AML-193 (cell line): ENCODE measurements around the gene TMEM186.
"Not testable (repeated sequence)": the region's sequence is repeated elsewhere in the genome, so short reads cannot be mapped to it uniquely, and the experiment has no call there.

Source experiments
- DNase-seq, 2 experiments: peaks; one replicate each; lab custom pipeline; 2025; lab: John Stamatoyannopoulos, UW

TMEM186 gene, protein sequence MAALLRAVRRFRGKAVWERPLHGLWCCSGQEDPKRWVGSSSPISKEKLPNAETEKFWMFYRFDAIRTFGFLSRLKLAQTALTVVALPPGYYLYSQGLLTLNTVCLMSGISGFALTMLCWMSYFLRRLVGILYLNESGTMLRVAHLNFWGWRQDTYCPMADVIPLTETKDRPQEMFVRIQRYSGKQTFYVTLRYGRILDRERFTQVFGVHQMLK

DNA sequence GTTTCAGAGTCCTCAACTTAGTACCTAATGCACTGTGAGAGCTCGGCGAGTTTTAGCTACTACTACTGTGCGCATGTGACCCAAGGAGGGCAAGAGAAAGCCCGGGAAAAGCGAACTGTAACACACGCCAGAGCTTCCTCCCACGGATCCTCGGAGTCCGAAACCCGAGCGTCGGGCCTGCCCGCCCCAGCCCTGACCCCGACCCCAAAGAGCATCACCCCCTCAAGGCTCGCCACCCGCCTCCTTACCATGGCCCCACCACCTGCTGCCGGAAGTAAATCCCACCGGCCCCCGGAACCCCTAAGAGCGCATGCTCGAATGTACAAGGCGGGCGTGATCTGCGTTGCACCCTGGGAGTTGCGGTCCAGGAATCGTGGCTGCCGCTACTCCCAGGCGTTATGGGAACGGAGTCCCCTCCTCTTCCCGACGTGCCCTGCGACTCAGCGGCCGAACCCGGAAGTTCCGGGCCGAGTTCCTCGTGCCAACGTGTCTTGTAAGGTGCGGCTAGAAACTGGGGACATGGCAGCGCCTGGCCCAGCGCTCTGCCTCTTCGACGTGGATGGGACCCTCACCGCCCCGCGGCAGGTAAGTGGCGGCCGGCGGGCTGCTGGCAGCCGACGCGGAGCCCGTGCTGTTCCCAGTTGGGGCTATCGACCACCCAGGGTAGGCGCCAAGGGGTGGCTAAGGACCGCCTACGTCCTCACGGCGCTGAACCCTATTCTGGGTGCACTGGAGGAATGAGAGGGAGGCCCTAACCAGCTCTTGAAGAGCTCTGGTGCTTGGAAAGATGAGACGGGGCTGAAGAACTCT is at the start of gene TMEM186, which contains the start of gene PMM2:
Gene TMEM186, minus strand, starts transcription at position 276 of the 810 bp plus-strand sequence. Its CDS starts 25 bp downstream, at position 251.
Gene PMM2, plus strand, starts transcription at position 476 of the 810 bp plus-strand sequence. Its CDS starts 44 bp downstream, at position 520.
- DNase-seq = peak; percentile 94 to 95

DNA sequence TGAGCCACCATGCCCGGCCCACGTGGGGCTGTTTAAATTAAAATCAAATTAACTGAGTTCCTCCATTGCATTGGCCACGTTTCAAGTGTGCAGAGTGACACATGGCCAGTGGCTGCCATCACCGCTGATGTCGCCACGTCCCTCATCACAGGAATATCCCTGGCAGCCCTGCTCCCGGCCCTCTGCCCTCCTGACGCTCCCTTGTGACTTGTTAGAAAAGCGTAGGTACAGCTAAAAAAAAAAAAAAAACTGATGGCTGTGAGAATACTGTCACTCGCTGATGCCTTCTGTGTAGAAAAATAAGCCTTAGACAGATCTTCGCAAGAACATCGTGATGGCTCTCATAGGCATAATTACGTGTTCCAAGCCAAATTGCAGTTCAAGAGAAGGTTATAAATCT is 49.7 kb upstream of the TMEM186 start:
- no peak for DNase-seq

DNA sequence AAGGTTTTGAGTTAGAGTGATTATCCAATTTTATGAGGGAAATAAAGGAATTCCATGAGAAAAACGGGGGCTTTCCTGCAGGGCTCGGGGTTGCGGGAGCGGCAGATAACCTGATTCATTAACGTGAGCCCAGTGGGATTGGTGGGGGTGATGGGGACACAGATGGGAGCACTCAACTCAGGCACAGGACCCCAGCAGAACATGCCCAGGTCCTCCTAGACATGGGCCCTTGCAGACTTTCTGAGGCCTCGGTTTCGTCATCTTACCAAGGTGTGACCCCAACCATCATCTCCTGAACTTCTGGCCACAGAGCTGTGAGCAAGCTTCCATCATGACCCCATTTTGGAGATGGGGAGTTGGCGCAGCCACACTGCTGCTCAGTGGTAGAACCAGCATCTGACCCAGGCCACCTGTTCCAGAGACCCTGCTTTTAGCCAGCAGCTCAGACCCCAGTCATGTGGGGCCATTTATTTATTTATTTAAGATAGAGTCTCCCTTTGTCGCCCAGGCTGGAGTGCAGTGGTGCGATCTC is 49.0 kb upstream of the TMEM186 start:
- no peak for DNase-seq

DNA sequence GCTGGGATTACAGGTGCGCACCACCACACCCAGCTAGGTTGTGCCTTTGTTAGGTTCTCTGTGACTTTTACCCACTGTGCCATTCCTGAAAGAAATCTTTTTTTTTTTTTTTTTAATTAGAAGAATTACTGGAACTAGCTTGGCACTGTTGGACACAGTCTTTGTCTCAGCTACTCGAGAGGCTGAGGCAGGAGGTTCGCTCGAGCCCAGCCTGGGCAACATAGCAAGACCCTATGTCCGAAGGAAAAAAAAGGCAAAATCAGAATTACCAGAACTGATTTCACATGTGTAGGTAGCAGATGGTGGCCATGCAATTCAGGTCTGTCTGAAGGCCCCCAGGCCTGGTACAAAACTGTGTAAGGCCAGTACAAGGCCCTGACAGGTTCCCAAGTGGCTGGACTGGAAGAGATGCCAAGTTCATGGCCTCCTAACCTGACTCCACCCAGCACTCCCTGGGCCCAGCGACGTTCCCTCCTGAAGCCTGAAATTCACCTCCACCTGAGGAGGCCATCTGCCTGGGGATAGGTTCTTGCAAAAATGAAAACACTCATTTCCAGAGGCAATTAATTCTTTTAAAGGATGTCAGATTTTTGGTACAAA is 48.4 kb upstream of the TMEM186 start:
- no peak for DNase-seq

DNA sequence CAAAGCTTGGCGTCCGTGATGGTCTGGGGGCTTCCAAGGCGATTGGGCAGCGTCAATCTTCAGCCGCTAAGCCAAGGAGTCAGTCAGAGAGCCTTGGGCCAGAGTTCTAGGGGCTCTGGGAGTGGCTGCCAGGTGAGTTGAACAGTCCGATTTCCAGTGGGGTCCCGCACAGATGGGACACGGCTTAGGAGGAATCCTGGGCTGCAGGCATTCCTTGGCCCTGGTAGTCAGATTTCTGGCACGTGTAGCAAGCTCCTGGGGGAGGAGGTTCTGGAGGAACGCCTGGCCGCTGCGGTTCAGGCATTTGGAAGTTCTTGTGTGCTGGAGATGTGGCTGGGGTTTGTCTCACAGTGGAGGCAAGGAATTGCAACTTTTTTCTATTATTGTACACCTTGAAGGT is 45.9 kb upstream of the TMEM186 start:
- DNase-seq = not testable (repeated sequence)

DNA sequence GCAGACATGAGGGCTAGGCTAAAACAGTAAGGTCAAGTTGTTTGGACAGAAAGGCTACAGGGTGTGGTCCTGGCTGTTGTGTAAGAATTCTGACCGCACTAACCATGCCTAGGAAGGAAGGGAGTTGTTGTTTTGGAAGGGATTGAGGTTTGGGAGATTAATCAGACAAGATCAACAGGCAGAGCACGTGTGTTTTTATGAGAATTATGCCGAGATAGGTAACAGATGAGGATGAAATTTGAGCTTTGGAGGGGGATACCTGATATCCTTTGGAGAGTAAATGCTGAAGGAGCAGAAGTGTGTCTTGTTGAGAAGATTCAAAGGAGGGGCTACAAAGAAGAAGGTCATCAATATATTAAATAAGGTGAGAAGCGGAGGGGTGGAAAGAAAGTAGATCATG is 44.6 kb upstream of the TMEM186 start:
- not testable (repeated sequence) for DNase-seq

DNA sequence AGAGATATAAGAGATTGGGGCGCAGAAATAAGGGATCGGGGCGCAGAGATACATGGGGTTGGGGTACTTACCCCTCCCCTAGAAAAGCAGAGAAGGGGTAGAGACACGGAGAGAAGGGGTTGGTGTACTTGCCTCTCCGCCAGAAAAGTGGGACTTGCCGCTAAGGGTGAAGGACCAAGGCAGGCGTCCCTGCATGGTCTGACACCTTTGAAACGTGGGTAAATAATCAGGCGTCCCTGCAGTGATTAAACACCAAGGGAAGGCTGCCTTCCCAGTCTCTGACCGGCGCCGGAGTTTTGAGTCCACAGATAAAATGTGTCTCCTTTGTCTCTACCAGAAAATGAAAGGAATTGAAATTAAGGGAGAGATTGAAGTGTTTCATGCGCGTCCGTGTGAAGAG is 40.2 kb upstream of the TMEM186 start:
- not testable (repeated sequence) for DNase-seq

DNA sequence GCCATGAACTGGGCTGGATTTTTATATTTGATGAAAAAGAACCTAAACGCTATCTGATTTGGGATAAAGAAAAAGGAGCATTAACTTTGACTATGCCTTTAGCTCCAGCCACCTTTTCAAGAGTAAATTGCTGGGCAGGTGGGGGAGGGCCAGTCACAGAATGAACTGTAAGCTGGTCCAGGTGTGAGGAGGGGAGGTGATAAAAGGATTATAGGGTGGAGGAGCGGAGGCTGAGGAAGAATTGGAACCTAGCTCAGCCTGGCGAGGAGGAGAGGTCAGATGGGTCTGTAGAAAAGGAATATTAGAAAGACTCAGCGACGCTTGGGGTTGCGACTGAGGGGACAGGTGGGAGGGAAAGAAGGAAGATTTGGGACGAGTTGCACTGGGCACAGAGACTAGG is 39.4 kb upstream of the TMEM186 start:
- not testable (repeated sequence) for DNase-seq

DNA sequence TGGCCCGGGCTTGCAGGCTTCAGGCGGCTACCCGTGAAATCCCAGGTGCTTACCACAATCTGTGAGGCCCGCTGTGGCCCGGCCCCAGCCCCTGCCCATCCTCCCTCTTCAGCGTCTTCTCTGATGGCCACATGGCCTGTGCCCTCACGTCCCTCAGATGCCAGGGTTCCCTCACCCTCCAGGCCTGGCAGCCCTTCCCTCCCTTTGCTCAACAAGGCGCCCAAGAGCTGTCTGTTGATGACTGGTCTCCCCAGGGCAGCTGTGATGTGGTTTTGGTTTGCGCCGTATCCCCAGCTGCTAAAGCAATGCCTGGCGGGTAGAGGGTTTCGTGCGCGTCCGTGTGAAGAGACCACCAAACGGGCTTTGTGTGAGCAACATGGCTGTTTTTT is 35.3 kb upstream of the TMEM186 start:
- DNase-seq = no peak

DNA sequence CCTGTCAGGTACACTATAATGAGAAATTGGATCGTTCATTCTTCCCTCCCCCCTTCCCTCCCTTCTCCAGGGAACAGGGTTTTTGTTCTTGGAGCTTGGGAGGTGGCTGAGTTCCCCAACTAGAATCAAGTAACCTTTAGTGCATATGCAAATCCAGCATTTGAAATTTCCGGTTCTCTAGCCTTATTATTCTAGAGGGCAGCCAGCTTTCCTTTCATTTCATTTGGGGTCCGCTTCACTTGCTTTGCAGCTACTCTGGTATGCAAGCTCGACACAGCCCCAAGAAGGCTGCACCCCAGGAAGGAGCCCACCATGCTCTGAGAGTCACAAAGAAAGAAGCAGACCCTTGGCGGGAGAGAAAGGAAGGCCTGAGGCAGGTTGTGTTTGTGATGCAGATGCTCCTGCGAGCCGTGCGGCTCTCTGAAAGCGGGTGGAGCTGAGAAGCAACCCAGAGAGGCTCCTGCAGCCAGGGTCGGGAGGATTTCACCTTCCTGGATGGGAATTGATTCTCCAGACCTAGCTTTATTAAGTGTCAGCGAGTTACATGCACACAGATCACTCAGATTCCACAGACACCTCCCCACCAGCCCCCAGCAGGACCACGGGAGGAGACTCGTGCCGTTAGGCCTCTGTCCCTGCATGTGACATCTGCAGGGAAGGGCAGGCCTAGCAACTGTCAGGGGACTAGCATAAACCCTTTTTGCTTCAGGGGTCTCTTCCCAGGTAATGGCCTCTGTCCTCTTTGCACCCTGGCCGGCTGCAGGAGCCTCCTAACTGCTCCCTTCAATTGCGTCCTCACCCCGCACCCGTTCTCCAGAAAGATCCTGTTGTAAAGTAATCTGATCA is 34.7 kb upstream of the TMEM186 start:
- no peak for DNase-seq

DNA sequence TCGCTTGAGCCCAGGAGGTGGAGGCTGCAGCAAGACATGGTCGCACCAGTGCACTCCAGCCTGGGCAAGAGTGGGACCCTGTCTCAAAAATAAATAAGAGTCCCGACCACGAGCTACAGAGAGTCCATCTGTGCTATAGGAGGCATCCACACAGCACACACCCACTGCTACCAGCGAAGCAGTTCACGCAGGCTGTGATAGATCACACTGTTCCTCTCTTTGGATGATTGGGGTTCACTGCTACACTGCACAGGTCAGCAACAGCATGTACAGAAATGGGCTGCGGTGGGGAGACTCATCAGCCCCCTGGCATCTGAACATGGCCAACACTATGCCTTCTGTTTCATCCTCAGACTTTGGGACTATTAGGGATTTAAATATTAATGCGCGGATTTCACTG is 34.0 kb upstream of the TMEM186 start:
- no peak for DNase-seq

DNA sequence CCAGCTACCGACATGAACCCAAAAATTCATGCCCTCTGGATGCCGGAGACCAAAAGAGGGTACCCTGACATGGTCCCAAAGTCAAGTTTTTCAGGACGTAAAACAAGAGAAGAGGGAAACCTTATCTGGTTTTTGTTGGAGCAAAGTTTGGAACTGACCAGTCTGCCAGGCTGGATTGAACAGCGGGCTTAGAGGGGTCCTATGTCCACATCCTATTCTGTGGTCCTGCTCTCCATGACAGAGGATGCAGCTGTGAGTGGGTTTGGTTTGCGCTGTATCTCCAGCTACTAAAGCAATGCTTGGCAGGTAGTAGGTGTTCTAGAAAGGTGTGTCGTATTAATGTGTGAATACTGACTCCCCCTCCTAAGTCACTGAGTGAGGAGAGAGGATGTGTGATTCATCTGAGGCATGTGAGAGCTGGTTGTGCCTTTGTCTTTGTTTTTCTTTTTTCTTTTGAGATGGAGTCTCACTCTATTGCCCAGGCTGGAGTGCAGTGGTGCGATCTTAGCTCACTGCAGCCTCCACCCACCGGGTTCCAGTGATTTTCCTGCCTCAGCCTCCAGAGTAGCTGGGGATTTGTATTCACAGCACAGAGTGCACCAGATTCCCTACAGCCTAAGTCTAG is 31.2 kb upstream of the TMEM186 start:
- DNase-seq = no peak

DNA sequence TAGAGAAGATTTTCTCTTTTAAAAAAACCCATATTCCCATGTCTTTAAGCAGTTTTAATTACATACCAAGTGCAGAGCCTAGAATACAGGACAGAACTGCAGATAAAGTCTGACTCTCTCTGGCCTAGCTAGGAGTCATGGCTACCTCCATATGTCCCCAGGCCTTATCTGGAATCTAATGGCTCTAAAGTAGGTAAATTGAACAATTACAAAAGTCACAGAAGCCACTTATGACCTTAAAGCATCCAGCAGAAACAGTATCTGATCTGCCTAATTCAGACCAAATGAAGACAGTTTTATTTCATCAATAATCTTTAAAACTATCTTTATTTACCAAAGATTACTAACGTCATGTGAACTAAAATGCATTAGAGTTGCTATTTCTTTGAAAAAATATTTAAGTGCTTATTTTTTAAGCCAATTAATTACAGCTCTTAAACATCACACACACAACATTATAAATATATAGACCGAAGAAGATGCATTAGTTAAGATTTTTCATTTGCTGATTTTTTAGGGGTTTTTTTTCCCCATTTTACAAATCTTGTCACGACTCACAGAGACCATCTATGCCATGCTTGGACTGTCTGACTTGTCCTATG is 28.9 kb upstream of the TMEM186 start:
- DNase-seq = no peak

DNA sequence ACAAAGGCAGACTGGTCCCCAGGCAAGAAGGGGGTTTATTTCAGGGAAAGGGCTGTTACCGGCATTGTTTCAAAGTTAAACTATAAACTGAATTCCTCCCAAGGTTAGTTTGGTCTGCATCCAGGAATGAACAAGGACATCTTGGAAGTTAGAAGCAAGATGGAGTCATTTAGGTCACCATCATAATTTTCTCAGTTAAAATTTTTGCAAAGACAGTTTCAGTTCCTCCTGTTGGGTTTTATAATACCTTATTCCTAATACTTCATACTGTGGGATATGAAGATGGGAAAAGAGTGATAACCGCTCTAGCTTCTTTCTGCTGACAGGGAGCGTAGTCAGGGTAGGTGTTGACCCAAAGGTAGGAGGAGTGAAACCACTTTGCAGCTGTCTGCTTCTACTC is 25.0 kb upstream of the TMEM186 start:
- no peak for DNase-seq

DNA sequence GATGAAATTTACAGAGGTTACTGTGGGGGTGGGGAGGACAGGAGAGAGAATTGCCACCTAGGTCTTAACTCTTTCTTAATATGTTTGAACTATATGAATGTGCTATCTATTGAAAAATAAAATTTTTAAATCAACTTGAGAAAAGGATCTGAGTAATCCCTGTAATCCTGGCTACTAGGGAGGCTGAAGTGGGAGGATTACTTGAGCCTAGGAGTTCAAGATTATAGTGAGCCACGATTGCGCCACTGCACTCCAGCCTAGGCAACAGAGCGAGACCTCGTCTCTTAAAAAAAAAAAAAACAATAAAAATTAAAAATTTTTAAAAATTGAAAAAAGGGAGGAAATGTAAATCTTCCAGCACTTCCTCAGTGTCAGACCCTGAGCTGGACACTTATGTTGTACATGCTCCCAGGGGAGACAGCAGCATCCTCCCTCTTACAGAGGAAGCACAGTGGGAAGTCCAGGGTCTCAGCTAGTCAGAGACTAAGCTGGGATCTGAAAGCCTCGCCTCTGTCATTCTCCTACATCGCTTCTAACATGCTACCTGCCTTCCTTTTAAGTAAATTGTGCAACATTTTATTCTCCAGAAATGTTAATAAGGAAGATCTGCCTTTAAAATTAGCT is 22.1 kb upstream of the TMEM186 start:
- DNase-seq = no peak

DNA sequence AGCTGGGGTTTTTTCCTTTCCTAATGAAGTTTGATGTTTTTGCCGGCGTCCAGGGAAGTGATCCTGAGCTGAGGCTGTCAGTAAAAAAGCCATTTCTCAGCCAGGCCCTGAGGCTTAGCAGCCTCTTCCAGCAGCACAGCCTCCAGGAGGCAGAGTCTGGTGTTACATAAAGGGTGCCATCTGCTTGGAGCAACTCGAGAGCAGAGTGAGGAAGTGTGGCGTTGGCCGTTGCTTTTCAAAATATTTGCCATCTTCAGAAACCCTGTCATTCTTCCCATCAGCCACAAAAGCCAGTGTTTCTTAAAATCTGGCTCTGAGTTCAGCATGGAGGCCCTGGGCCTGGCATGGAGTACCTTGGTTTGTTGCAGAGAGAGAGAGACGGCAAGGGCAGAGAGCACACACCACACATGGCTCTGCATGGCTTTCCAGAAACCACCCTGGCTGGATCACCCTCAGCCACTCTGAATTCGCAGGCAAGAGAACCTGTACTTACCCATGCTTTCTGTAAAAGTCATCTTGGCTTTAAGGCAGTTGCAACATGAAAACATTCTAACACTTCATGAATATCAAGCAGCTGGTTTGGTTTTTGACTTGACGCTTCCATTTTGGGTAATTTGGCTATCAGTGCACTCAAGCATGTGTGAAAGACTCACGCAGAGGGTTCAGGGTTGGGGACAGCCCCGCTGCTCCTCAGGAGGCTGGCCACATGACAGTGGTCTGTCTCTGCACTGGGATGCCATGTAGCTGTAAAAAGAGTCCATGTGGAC is 21.2 kb upstream of the TMEM186 start:
- no peak for DNase-seq

DNA sequence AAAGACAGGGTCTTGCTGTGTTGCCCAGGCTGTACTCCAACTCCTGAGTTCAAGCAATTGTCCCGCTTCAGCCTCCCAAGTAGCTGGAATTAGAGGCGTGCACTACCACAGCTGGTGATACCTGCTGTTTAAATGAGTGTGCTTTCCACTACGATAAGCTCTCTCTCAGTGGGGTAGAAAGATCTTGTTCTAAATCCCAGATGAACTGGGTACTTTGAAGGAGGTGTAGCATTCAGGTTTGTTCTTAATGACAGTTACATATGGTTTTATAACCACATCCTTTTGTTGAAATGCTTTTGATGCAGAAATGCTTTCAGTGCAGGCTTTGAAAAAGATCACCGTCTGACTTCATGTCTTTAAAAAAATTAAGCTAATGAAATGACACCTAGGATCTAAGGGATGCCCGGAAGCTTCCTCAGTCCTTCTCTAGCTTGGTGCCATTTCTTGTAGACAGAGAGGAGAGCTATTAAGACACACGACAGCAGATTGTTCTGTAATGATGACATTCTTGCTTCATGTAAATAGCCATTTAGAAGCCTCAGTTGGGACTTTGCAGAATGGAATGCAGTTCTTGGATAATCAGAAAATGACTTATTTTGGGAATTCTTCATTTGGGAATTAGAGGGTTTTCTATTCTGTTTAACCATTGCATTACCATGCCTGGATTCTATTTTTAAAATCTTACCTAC is 19.7 kb upstream of the TMEM186 start:
- no peak for DNase-seq

DNA sequence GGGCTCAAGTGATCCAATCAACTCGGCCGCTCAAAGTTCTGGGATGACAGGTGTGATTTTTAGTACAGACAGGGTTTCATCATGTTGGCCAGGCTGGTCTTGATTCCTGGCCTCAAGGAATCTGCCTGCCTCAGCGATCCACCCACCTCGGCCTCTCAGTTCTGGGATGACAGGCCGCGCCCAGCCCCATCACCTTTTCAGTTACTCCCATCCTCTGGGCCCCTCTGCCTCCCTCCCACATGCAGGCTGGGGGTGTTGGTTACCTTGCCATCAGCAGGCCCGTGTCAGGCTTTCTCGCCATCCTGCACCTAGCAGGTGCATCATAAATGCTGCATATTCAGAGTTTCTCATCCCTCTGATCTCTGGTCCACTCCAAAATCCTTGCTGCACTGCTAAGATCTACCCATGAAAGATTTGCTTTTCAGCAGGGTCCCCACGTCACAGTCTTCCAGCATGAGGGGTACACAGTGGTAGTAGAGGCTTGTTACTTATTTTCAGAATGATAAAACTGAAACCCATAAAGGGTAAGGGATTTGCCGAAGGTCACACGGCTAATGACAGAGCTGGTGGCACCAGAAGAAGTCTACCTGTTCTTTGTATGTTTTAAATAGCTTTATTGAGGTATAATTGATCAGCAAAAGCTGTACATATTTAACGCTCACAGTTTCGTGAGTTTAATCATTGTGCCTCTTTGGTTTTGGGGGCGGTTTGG is 16.8 kb upstream of the TMEM186 start:
- DNase-seq = no peak
